Measurements from ENCODE around the gene BDP1.
"Not testable (repeated sequence)": the region's sequence is repeated elsewhere in the genome, so short reads cannot be mapped to it uniquely, and the experiment has no call there.

Gene BDP1, protein sequence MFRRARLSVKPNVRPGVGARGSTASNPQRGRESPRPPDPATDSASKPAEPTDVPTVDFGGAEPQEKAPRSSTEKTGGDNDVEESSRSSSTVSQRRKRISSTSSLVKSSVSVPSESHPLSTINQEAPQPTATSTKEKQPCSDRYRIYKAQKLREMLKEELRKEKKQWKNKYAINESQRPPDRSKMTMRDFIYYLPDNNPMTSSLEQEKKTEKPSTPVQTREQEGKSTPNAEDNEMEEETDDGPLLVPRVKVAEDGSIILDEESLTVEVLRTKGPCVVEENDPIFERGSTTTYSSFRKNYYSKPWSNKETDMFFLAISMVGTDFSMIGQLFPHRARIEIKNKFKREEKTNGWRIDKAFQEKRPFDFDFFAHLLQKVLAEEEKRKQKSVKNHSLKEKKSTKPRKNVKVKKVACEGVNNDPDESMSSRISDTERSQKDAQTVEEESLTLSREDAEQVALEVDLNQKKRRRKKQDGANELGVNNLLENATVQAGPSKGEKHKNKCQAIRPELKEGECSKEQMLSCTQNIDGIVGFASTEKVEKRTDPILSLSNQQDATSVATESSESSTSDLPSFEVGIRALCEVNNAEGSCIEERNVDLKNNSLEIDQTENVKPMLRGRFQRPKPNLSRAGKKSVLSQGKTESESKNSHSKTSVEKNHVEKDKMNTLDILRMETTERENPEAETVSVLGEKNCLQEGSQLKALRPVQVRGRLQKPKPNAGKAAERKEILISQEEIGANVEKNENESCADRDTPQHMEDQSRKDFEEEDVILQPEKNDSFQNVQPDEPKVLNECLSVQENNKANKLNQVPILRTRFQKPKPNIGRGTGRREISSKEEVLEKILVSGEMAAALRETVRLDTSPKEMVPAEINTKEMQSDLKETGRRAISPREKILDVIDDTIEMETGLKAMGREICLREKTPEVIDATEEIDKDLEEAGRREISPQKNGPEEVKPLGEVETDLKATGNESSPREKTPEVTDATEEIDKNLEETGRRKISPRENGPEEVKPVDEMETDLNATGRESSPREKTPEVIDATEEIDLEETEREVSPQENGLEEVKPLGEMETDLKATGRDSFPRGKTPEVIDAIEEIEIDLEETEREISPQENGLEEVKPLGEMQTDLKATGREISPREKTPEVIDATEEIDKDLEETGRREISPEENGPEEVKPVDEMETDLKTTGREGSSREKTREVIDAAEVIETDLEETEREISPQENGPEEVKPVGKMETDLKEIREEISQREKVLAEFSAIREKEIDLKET (N-terminal part only)

DNA sequence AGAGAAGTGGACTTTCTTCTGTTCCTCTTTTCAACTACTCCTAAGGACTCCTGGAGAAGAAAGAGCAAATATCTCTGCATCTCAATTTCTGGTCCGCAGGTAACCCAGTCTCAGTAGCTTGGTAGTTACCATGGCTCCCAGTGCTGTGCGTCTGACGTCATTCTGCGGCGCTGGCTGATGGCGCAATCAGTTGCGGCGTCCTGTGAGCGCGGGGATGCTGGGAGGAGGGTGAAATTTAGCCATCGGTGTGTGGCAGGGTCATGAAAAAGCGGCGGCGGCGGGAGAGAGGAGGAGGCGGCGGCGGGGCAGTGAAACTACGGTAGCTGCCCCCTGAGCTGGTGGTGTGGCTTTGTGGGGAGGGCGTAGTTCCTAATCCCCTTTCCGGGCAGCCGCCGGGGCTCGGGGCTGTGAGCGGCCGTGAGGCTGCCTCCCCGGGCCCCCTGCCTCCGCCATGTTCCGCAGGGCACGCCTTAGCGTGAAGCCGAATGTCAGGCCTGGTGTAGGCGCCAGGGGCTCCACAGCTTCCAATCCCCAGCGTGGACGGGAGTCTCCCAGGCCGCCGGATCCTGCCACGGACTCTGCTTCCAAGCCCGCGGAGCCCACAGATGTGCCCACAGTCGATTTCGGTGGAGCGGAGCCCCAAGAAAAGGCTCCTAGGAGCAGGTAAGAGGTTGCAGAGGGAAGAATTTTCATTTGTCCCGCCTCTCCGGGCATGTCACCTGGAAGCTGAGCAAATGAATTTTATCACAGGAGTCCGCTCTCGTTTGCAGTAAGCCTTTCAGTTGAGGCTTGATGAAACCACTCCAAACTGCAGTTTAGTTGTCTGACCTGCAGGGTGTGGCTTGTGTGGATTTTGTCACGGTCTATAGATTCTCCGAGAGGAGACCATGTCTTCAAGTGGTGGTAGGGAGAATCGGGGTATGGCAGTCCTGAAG is at the start of gene BDP1:
TSS of gene BDP1 (plus strand) at position 225 of the 935 bp plus-strand sequence. CDS start at position 452, 227 bp downstream.
- H3K4me3 Mint-ChIP-seq = peak within 1 kb of the TSS; percentile 94
- H3K27ac Mint-ChIP-seq = peak within 1 kb of the TSS; percentile 96
- H3K27me3 Mint-ChIP-seq = peaks cover 25% of the 10 kb centered on the region
- no peaks in the 10 kb centered on the region for H3K9me3 Mint-ChIP-seq
- H3K36me3 Mint-ChIP-seq = peaks cover 12% of the 10 kb centered on the region
- H3K4me1 Mint-ChIP-seq = peaks cover 10% of the 10 kb centered on the region
- ATAC-seq = peak; percentile 98

DNA sequence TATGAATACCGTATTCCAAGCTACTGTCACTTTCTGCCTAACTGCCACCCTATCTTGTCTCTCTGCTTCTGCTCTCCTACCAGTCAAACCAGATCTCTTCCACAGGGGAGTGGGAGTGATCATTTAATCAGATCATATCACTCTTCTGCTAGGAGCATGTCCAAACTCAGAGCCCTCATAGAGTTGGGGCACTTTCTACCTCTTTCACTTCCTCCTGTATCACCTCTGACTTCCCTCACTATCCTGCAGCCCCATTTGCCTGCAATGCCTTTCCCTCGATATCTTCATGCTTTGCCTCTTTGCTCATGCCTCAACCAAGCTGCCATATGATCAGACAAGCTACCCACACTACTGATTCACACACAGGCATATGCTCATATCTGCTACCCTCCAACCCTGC is 45.4 kb upstream of the BDP1 start:
- not testable (repeated sequence) for H3K36me3 Mint-ChIP-seq, H3K9me3 Mint-ChIP-seq, H3K4me1 Mint-ChIP-seq, H3K4me3 Mint-ChIP-seq, H3K27ac Mint-ChIP-seq
- ATAC-seq = peak; percentile 47
- H3K27me3 Mint-ChIP-seq = peaks cover 12% of the 10 kb centered on the region

DNA sequence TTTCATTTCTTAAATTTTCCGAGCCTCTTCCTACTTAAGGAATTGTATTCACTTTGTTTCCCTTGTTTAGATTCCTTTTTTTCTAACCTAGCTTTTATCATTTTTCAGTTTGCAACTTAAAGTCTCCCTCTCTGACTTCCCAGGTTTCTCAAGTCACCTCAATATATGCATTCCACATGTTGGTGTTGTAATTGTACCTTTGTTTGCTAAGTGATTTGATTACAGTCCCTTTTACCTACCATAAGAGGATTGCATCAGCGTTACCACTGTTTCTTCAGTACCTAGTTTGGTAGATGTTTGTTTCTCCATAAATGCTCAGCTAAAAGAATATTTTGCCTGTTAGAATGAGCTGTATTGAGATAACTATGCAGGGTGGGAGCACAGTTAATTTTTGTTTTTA is 39.8 kb upstream of the BDP1 start:
- not testable (repeated sequence) for H3K27ac Mint-ChIP-seq, ATAC-seq, H3K4me1 Mint-ChIP-seq, H3K9me3 Mint-ChIP-seq, H3K36me3 Mint-ChIP-seq, H3K4me3 Mint-ChIP-seq
- H3K27me3 Mint-ChIP-seq = peaks cover 33% of the 10 kb centered on the region

DNA sequence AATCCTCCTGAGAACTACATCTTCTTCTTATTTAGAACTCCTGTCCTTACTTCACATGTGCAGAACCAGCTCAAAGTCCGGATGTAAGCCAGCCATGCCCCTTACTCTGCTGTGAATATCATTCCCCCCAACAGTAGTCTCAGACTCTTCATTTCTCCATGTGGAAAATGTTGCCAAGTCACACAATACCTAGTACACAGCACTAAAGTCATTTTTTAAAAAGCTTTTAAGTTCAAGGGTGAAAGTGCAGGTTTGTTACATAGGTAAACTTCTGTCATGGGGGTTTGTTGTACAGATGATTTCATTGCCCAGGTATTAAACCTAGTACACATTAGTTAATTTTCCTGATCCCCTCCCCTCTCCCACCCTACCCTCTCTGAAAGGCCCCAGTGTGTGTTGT is 37.4 kb upstream of the BDP1 start:
- H3K27me3 Mint-ChIP-seq = peaks cover 43% of the 10 kb centered on the region
- H3K27ac Mint-ChIP-seq, ATAC-seq, H3K36me3 Mint-ChIP-seq, H3K4me3 Mint-ChIP-seq, H3K4me1 Mint-ChIP-seq, H3K9me3 Mint-ChIP-seq: not testable (repeated sequence)

DNA sequence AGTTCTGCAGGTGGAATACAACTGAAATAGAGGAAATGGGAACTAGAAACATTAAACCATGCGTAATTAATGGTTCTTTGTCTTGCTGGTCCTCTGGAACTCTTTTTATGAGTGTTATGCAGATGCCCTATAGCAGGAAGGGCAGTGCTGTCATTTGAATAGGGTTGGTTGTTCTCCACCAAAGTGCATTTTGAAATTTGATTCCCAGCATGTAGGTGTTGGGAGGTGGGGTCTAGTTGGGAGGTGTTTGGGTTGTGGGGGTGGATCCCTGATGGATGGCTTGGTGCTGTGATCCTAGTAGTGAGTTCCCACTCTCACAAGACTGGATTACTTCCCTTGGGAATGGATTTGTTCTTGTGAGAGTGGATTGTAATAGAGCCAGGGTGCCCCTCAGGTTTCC is 34.2 kb upstream of the BDP1 start:
- not testable (repeated sequence) for H3K4me3 Mint-ChIP-seq, H3K27ac Mint-ChIP-seq, H3K4me1 Mint-ChIP-seq, H3K36me3 Mint-ChIP-seq, H3K9me3 Mint-ChIP-seq, ATAC-seq
- H3K27me3 Mint-ChIP-seq = peaks cover 34% of the 10 kb centered on the region

DNA sequence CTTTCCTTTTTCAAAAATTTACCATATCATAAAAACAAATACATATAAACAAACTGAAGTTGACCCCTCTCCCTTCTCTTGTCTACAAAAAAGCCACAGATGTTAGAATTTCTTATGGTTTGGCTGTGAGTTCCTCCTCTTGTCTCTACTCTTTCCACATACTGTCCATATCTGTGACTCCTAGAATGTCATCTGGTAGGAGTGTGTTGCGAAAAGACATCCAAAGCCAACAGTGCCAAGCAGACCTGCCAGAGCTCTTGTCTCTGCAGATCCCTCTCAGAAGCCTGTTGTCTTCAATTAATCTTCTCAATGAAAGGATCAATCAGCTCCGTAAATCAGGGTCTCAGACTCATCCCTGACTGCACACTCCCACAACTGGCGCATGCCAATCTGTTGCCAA is 31.6 kb upstream of the BDP1 start:
- not testable (repeated sequence) for H3K27ac Mint-ChIP-seq, H3K9me3 Mint-ChIP-seq, H3K36me3 Mint-ChIP-seq, ATAC-seq, H3K4me3 Mint-ChIP-seq, H3K4me1 Mint-ChIP-seq
- H3K27me3 Mint-ChIP-seq = peaks cover 32% of the 10 kb centered on the region

DNA sequence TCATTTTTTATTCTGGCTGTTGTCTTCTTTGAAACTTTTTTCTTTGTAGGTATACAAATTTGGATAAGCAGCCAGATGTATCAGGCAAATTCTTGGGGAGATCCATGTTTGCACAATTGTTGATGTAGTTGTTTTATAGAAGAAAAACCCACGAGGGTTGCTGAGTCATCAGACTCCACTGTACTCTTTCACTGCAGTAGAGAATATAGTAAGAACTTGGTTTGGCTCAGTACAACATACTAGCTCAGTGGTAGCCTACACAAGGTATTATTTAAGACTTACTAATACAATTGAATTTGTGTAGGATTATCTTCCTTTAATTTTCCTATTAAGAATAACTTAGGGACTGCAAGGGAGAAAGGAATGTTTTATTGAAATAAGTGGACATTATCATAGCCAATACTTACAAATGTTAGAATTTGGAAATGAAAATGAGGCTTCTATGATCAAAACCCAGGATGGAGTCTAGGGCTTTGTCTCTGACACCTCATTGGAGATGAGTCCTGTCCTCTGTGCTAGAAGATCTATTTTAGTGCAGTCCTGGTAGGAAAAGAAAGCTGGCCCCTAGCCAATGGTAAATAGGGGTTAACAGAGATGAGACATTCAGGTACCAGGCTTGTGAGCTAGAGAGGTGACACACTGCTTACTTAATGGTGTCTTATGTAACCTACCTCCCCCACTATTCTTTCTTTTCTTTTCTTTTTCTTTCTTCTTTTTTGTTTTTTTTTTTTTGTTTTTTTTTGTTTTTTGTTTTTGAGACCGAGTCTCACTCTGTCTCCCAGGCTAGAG is 28.6 kb upstream of the BDP1 start:
- peaks cover 21% of the 10 kb centered on the region for H3K27me3 Mint-ChIP-seq
- not testable (repeated sequence) for H3K9me3 Mint-ChIP-seq, H3K27ac Mint-ChIP-seq, H3K4me1 Mint-ChIP-seq, H3K36me3 Mint-ChIP-seq, H3K4me3 Mint-ChIP-seq, ATAC-seq

DNA sequence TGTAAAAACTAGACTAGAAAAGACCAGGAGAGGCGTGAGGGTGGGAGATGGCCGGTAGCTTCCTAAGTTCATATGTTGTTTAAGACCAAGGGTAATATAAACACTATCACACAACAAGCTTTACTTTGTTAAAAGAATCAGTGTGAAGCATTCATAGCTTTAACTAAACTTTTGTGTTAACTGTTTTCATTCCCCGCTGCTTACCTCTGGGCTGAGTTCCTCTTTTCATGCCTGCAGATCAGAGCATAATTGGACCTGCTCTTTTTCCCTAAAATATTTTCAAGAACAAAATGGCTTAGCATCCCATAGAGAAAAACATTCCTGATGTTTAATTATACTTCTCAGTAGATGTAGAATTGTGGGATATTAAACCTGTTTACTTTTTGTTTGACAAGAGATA is 23.0 kb upstream of the BDP1 start:
- H3K27ac Mint-ChIP-seq, H3K27me3 Mint-ChIP-seq, ATAC-seq, H3K36me3 Mint-ChIP-seq, H3K4me3 Mint-ChIP-seq, H3K9me3 Mint-ChIP-seq, H3K4me1 Mint-ChIP-seq: not testable (repeated sequence)

DNA sequence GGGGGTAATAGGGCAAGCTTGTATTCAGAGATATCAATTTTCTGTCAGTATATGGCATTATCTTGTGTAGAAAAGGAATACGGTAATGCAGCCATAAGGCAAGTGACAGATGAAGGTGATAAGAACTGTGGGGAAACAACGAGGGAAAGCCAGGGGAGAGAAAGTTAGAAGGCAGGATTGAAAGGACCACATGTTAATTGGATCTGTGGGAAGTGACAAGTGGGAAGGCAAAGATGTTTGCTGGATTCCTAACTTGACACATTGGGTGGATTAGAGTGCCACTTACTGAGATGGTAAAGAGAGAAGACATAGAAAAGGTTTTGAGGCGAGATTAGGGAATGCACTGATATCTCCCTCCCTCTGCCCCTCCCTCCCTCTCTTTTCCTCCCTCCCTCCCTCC is 20.6 kb upstream of the BDP1 start:
- not testable (repeated sequence) for H3K9me3 Mint-ChIP-seq, H3K27me3 Mint-ChIP-seq, H3K27ac Mint-ChIP-seq, ATAC-seq, H3K4me3 Mint-ChIP-seq, H3K36me3 Mint-ChIP-seq, H3K4me1 Mint-ChIP-seq

DNA sequence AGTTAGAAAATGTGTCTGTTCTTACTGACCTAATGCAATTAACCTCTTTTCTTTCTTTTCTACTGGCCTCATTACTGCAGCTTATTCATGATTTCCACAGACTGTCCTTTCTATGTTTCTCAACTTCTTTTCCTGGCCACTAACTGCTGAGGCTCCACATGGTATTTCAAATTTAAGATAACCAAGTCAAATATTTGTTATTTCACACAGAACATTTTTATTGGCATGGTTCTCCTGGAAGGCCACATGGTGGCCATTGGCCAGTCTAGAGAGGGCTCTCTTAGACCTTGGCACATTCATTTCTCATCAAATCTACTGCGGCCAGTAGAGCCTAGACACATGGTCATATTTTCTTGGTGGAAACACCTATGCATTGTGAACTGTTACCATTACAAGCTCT is 13.9 kb upstream of the BDP1 start:
- not testable (repeated sequence) for H3K4me3 Mint-ChIP-seq, H3K9me3 Mint-ChIP-seq, H3K27ac Mint-ChIP-seq

DNA sequence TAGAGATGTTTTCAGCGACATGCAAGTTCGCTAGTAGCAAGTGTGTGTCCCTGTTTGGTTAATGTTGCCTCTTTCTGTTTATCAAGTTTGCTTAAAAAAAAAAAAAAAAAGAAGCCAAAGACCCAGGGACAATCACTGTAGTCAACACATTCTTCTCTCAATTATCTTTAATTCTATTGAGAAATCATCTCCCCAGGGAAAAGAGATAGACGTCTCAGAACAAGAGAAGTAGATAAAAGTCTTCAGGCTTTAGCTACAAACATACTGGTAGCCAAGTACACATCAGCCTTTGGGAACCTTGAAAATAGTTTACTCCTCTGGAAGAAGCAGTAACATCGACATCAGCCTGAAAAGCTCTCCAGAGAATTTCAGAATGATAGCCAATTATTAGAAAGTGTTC is 11.6 kb upstream of the BDP1 start:
- not testable (repeated sequence) for H3K27ac Mint-ChIP-seq, H3K9me3 Mint-ChIP-seq, H3K4me1 Mint-ChIP-seq, ATAC-seq, H3K36me3 Mint-ChIP-seq, H3K27me3 Mint-ChIP-seq, H3K4me3 Mint-ChIP-seq

More for the DNA sequence above, 13.9 kb upstream of the BDP1 start:
- not testable (repeated sequence) for ATAC-seq, H3K27me3 Mint-ChIP-seq, H3K36me3 Mint-ChIP-seq, H3K4me1 Mint-ChIP-seq

DNA sequence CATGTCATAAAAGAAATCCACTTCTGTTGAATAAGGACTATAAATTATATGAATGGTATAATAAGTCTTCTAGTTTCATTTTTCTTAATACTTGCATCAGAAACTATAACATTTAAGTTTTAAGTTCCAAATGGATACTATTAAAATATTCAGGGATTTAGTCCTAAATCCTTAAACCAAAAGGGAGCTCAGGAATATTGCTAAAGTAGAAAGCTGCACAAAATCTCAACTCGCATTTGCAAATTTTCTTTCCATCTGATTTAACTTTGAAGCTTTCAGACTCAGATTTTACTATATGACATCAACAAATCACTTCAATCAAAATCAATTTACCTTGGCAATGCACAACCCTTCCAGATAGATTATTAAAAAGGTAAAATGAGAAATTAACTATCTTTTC is 10.4 kb upstream of the BDP1 start:
- H3K4me1 Mint-ChIP-seq, H3K9me3 Mint-ChIP-seq, H3K27ac Mint-ChIP-seq, ATAC-seq, H3K36me3 Mint-ChIP-seq, H3K27me3 Mint-ChIP-seq, H3K4me3 Mint-ChIP-seq: not testable (repeated sequence)

DNA sequence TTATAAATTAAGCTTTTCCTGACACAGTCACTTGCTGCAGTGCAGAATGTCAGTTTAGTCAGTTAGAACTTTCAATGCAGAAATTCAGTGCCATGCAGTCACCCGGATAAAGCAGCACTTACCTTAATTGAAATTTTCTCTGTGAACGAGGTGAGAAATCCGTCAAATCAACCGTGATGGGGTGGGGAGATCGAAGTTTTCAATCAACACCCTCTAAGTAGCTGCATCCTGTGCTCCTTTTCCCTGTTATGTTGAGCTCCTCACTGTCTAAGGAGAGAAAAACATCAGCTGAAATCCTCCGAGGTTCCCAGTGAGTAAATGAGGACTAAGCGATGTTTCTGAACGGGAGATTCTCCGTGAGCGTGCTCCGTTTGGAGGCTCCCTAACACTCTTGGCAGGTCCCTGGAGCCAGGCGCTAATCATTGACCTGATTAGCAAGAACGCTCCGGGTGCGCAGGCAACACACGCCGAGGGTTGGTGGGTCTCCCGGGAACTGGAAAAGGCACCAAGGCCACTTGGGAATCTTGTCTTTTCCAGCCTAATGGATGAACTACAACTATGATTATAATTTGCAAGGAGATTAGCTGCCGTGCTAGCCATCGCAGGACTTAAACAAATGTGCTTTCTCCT is 9.8 kb upstream of the BDP1 start:
- not testable (repeated sequence) for H3K27me3 Mint-ChIP-seq, ATAC-seq, H3K27ac Mint-ChIP-seq, H3K36me3 Mint-ChIP-seq, H3K4me1 Mint-ChIP-seq, H3K9me3 Mint-ChIP-seq, H3K4me3 Mint-ChIP-seq

Measured in stimulated activated memory B cell treated with anti-CD40 and anti-IgM and Interleukin-4, amounts not matched to agents 10 μg/mL and 1 μg/mL and 100 μg/mL, for 72 hours (primary cell).